ENCODE results near the gene TBCD. TPM values are rescaled to one million over a fixed set of nuclear protein-coding genes. Genes with fewer than 3 reads are reported as not detected.

The TBCD gene
- total RNA-seq, 4 donors from 2014 or later = 30.5 to 94.3 (median 51.8) TPM

- DNase-seq (ENCODE audit: low spot score) (no peak), ATAC-seq (ENCODE audit: low FRiP score) (no peak)
- no peak for TF ChIP-seq CTCF (IDR thresholded peaks at IDR 0.05)
Measured at GRCh38 chr17:82718986-82719685, 32.7 kb upstream of the TBCD start.

- TF ChIP-seq CTCF (IDR thresholded peaks at IDR 0.05) = no peak
- ATAC-seq (ENCODE audit: low FRiP score) = no peak
- DNase-seq (ENCODE audit: low spot score) = no peak
Measured at GRCh38 chr17:82720204-82720603, 31.7 kb upstream of the TBCD start.

DNA sequence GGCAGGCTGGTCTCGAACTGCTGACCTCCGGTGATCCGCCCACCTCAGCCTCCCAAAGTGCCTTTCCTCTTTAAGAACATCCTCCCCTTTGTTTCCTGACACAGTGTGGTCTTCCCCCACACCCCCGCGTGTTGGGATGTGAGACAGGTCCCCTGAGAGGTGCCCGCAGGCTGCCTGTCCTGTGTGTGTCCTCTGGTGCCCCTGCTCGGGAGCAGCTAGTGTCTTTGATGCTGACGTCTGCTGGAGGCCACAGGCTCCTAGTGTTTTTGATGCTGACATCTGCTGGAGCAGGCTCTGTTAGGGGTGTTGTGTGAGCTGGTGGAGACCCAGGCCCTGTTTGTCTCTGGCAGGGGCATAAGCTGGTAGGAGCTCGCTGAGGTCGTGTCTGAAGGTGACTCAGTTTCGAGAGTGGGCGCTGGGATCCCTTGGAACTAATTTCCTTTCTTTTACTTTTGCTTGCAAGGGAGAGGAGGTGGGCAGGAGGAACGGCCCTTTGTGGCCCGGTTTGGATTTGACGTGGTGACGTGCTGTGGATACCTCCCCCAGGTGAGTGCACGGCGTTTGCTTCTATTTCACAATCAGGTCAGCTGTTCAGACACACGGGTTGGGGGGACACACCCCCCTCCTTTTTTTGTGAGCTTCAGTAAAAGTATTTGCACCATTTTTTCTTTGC lies 29.4 kb upstream of the TBCD start:
- ATAC-seq (ENCODE audit: low FRiP score) (no peak), DNase-seq (ENCODE audit: low spot score) (no peak)
- TF ChIP-seq CTCF (IDR thresholded peaks at IDR 0.05) = no peak

GRCh38 chr17:82723169-82723807 lies 28.6 kb upstream of the TBCD start:
- no peak for TF ChIP-seq CTCF (IDR thresholded peaks at IDR 0.05)
- DNase-seq (ENCODE audit: low spot score) (no peak), ATAC-seq (ENCODE audit: low FRiP score) (no peak)

DNA sequence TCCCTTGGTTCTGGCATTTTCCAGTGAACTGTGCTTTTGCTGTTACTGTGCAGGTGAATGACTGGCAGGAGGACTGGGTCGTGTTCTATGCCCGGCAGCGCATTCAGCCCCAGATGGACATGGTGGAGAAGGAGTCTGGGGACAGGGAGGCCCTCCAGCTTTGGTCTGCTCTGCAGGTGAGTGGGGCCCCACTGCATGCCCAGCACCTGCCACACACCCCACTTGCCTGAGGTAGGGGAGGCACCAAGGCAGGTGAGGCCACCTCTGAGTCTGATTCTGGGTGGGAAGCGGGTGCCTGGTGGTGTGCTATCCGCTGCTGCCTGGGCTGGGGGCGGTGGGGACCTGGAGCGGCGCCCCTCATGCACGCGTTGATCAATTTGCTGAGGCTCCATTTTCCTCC lies 25.4 kb upstream of the TBCD start:
- ATAC-seq (ENCODE audit: low FRiP score) (no peak), DNase-seq (ENCODE audit: low spot score) (no peak)
- no peak for TF ChIP-seq CTCF (IDR thresholded peaks at IDR 0.05)

- no peak for TF ChIP-seq CTCF (IDR thresholded peaks at IDR 0.05)
- no peak for ATAC-seq (ENCODE audit: low FRiP score)
- DNase-seq (ENCODE audit: low spot score) = no peak
Measured at GRCh38 chr17:82729479-82730260, 22.2 kb upstream of the TBCD start.

Data from omental fat pad (tissue), 4 donors.